GM13977 (cell line): ENCODE data around the gene ATXN7L2.
A peak's percentile ranks its signal among the peaks of the same experiment; 100 is the strongest.

ENCODE experiments used
- DNase-seq: peaks from one replicate; pipeline ENCODE4 v3.0.0; 2012; ENCODE audit warnings: low spot score
- in situ Hi-C: fragments of 300-500 bp; cut with MboI; formaldehyde crosslinking; loops from one replicate; pipeline ENCODE4 v1.12.0; 2022; ENCODE audit warnings: low sequenced_read_pairs, low pct_unique_long_range_greater_than_20kb, mixed read lengths, inconsistent platforms; ENCODE audit not compliant: unreplicated experiment
- TF ChIP-seq, protein P1 (sequence below): IDR thresholded peaks from 2 replicates; pipeline ENCODE4 v1.5.1; 2012; ENCODE audit warnings: mild to moderate bottlenecking, control low read depth; ENCODE audit not compliant: insufficient read depth; ENCODE audit errors: extremely low read depth, missing control alignments

Gene ATXN7L2

DNA sequence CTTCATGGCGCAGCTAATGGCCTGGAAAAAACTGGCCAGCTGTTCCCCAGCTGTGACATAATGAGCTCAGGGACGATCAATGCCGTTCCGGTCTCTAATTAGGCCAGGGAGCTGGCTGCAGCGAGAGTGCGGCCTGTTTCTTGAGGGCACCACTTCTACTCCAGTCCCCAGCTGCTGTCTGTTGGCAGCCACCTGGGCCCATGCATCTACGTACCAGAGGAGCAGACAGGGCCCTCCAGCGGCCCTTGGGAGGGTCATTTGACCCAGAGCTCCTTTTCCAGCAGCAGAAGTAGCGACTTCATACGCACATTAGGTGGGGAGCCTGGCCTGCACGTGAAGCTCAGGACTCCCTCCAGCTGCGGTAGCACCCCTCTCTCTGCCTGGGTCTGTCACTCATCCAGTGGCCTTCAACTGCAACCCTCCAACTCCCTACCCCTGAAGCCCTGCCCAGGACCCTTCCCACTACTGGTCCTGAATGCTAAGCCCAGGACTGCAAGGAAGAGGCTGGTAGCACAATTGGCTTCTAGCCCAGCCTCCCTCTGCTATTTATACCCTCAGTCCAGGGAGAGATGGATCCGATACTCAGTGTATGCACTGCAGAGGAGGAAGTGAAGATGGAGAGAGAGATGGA lies 46.9 kb downstream of the ATXN7L2 start:
- in situ Hi-C loops = loop anchor here (5.0 to 25.0 kb wide), 3 partner anchors 38 to 457 kb away; partner anchors contain the start of genes AHCYL1 and CYB561D1
- no peak for DNase-seq
- TF ChIP-seq, protein P1, sequence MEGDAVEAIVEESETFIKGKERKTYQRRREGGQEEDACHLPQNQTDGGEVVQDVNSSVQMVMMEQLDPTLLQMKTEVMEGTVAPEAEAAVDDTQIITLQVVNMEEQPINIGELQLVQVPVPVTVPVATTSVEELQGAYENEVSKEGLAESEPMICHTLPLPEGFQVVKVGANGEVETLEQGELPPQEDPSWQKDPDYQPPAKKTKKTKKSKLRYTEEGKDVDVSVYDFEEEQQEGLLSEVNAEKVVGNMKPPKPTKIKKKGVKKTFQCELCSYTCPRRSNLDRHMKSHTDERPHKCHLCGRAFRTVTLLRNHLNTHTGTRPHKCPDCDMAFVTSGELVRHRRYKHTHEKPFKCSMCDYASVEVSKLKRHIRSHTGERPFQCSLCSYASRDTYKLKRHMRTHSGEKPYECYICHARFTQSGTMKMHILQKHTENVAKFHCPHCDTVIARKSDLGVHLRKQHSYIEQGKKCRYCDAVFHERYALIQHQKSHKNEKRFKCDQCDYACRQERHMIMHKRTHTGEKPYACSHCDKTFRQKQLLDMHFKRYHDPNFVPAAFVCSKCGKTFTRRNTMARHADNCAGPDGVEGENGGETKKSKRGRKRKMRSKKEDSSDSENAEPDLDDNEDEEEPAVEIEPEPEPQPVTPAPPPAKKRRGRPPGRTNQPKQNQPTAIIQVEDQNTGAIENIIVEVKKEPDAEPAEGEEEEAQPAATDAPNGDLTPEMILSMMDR = no peak

DNA sequence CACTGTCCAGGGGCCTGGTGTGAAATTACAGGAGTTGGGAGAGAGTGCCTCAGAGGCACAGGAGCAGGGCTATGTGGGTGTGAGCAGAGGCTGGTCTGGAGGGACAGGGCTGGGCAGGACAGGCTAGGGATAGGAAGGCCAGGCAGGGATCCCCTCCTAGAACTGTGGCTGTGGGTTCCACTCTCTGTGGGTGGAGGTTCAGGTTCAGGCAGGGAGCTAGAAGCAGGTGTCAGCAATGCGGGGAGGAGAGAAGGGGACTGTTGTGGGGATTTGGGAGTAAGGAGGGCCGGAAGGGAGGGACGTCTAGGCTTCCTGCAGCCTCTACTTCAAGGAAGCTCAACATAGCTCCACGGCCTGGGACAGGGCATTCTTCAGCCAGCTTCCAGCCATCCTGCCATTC lies 47.7 kb downstream of the ATXN7L2 start:
- TF ChIP-seq, protein P1 = no peak
- DNase-seq = no peak
- in situ Hi-C loops = loop anchor here (5.0 to 25.0 kb wide), 3 partner anchors 39 to 456 kb away; partner anchors contain the start of genes AHCYL1 and CYB561D1

DNA sequence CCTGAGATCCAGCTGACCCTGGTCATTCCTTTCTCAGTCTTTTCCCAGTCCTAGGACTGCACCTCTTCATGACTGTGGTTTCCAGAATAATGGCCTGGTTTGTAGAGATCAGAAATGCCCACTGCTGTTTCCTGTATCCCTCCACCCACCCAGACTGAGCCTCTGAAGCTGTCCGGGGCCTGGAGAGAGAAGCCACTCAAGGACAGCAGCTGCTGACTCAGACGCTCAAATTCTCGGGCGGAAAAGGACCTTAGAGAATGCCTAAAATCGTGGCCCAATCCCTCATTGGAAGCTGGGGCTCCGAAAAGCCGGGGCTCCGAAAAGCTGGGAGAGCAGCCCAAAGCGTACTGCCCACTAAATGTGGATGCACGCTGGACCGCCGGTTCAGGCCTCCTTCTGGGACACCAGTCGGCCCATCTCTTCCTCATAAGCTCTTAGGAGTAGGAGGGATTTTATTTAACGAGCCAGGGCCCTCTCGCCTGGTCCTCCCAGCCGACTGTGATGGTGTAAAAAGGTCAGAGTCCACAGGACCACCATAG lies 48.2 kb downstream of the ATXN7L2 start:
- in situ Hi-C loops = loop anchor here (5.0 to 25.0 kb wide), 3 partner anchors 40 to 455 kb away; partner anchors contain the start of genes AHCYL1 and CYB561D1
- TF ChIP-seq, protein P1 = no peak
- no peak for DNase-seq

DNA sequence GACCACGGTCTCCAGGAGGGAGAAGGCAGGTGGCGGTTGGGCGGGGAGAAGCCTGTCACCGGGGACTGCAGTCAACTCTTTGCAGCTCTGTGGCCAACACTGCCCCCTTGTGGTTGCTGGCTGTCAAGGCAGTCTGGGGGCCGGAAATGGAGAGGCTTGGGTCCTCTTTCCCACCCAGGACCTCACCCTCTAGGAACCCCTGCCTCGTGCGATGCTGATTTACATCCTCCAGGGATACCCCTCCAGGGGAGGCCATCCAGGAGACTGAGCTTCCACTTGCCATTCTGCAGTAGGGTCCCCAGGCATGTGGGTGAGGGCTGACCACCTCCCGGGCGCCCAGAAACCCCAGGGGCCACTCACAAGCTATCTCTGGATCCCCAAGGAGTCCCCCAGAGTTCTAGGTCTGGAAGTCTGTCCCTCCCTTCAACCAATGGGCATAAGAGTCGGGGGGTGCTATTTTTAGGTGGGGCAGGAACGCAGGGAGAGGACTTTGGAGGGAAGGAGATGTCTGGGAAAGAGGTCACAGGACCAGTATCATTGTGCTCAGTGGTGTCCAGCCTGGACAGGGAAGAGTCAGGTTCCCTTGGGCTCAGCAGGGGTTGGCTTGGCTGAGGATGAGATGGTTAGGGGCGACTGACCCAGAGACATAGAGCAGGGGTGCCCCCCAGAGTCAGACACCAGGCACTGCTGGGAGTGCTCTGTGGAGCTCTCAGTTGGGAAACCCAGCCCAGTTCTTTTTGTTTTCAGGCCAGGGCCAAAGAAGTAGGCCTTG lies 48.8 kb downstream of the ATXN7L2 start:
- in situ Hi-C loops = loop anchor here (5.0 to 25.0 kb wide), 3 partner anchors 40 to 455 kb away; partner anchors contain the start of genes AHCYL1 and CYB561D1
- TF ChIP-seq, protein P1 = peak; percentile 98
- DNase-seq = peak; percentile 84

DNA sequence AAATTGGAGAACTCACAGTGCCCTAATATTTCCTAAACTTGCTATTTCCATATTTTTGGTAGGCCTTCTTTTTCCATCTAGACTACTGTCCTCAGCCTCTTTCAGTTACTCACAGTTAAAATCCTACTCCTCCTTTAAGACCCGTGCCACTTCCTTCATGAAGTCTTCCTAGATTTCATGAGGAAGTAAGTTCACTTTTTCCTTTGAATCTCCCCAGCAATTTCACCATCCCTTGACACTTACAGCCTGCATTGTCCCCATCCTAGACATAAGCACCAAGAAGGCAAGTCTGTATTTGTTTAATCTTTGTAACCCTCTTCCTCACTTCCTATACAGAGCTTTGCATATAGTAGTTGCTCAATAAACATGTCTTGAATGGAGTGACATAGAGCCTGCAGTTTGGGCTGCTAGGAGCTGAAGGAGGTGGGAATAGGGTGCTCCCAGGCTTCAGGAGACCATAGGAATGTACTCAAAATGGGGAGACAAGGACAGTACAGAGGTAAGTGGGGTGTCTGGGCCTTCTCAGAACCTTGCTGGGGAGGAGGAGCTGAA lies 50.7 kb downstream of the ATXN7L2 start:
- TF ChIP-seq, protein P1 = no peak
- DNase-seq = no peak
- in situ Hi-C loops = loop anchor here (5.0 to 25.0 kb wide), 3 partner anchors 42 to 453 kb away; partner anchors contain the start of genes AHCYL1 and CYB561D1

DNA sequence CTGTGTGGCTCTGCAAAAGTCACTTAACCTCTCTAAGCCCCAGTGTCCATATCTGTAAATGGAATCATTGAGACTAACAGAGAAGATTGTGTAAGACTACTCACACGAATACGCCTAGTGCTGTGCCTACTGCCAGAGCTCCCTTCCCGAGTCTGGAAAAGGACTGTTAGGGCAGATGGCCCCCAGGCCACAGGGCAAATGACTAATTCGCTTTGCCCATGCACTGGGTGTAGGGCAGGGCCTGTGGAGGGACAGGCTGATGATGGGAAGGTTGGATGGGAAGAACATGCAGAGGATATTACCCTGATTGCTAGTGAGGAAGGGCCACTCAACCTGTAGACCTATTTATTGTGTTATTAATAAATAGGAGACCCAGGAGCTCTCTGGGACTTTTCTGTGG lies 51.8 kb downstream of the ATXN7L2 start:
- in situ Hi-C loops = loop anchor here (10.0 to 25.0 kb wide), 2 partner anchors 271 to 452 kb away; partner anchors contain the start of gene AHCYL1
- TF ChIP-seq, protein P1 = no peak
- no peak for DNase-seq
